Measurements from ENCODE around the gene ANKRD55. TPM values are rescaled to one million over a fixed set of nuclear protein-coding genes. Genes with fewer than 3 reads are reported as not detected.

The ANKRD55 gene
- total RNA-seq, 2 experiments from 2014 or later: not detected

DNA sequence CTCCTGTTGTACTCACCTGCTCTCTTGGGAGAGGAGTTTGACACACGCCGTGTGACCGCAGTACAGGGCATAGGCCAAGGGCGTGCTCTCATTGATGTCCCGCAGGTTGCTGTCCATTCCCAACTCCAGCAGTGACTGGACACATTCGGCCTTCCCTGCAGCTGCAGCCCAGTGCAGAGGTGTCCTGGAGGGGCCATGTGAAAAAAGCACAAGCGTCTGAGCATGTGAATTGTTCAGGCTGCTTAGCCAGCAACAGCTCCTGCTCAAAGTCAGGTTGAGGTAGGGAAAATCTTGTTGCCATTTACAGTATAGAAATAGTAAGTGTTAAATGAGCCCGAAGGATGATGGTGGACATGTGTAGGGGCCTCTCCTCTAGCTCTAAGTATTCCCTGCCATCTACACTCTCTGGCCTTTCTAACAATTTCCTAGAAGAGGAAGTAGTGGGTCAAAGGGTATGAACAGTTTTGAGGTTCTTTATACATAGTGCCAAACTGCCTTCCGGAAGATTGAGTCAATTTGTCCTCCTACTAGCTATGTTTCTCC lies 116.5 kb downstream of the ANKRD55 start:
- DNase-seq (ENCODE audit: low spot score): no peak
- no TSS peak for BruUV-seq (replicated peaks)
- intact Hi-C loops (cut with micrococcal nuclease; ENCODE audit: unreplicated experiment): no loop called here
- ChIA-PET CTCF (ENCODE audit: unreplicated experiment) (no interaction called here), POLR2A (no interaction called here)
- Histone ChIP-seq H4K20me1 (ENCODE audit: insufficient read depth, low read length) (no peaks in the 10 kb centered on the region), H3K4me2 (ENCODE audit: low read length) (no peak overlapping the region), H3K9me3 (ENCODE audit: low read length) (no peaks in the 10 kb centered on the region), H3K36me3 (ENCODE audit: insufficient read depth, low read length) (no peaks in the 10 kb centered on the region), H3K27ac (ENCODE audit: low read depth, low read length, poor library complexity, severe bottlenecking) (no peak overlapping the region), H3K79me2 (ENCODE audit: insufficient read depth, low read depth, low read length) (no peaks in the 10 kb centered on the region), H3K4me1 (ENCODE audit: insufficient read depth, low read length, poor library complexity, severe bottlenecking) (no peaks in the 10 kb centered on the region), H3K9me2 (ENCODE audit: insufficient read depth, low read length) (no peaks in the 10 kb centered on the region), H2AFZ (ENCODE audit: low read length) (no peak overlapping the region), H3K4me3 (ENCODE audit: low read depth, low read length, poor library complexity, severe bottlenecking) (no peak overlapping the region)
- TF ChIP-seq EZH2phosphoT487 (IDR thresholded peaks at IDR 0.05; ENCODE audit: borderline replicate concordance, low read depth, low read length): no peak
- TF ChIP-seq, protein P1, sequence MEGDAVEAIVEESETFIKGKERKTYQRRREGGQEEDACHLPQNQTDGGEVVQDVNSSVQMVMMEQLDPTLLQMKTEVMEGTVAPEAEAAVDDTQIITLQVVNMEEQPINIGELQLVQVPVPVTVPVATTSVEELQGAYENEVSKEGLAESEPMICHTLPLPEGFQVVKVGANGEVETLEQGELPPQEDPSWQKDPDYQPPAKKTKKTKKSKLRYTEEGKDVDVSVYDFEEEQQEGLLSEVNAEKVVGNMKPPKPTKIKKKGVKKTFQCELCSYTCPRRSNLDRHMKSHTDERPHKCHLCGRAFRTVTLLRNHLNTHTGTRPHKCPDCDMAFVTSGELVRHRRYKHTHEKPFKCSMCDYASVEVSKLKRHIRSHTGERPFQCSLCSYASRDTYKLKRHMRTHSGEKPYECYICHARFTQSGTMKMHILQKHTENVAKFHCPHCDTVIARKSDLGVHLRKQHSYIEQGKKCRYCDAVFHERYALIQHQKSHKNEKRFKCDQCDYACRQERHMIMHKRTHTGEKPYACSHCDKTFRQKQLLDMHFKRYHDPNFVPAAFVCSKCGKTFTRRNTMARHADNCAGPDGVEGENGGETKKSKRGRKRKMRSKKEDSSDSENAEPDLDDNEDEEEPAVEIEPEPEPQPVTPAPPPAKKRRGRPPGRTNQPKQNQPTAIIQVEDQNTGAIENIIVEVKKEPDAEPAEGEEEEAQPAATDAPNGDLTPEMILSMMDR (conservative IDR thresholded peaks at IDR 0.05; ENCODE audit: low read length): no peak

DNA sequence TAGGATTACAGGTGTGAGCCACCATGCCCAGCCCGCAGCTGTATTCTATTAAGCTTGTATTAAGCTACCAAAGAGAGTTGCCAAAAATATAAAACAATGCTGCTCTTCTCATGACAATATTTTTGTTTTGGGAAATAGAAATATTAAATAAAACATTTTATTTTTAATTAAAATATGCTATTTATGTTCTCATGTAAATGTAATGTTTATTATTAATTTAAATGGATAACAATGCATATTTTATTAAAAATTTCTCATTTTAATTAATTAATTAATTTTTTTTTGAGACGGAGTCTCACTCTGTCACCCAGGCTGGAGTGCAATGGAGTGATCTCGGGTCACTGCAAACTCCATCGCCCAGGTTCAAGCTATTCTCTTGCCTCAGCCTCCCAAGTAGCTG lies 117.5 kb downstream of the ANKRD55 start:
- Histone ChIP-seq H3K9me2 (ENCODE audit: insufficient read depth, low read length) (no peaks in the 10 kb centered on the region), H2AFZ (ENCODE audit: low read length) (no peak overlapping the region), H3K79me2 (ENCODE audit: insufficient read depth, low read depth, low read length) (no peaks in the 10 kb centered on the region), H3K4me1 (ENCODE audit: insufficient read depth, low read length, poor library complexity, severe bottlenecking) (no peaks in the 10 kb centered on the region), H3K27ac (ENCODE audit: low read depth, low read length, poor library complexity, severe bottlenecking) (no peak overlapping the region), H3K4me3 (ENCODE audit: low read depth, low read length, poor library complexity, severe bottlenecking) (no peak overlapping the region), H3K9me3 (ENCODE audit: low read length) (no peaks in the 10 kb centered on the region), H4K20me1 (ENCODE audit: insufficient read depth, low read length) (no peaks in the 10 kb centered on the region), H3K4me2 (ENCODE audit: low read length) (no peak overlapping the region), H3K36me3 (ENCODE audit: insufficient read depth, low read length) (no peaks in the 10 kb centered on the region)
- DNase-seq (ENCODE audit: low spot score): no peak
- ChIA-PET CTCF (ENCODE audit: unreplicated experiment) (no interaction called here), POLR2A (interaction anchor here (0.8 kb wide), 1 partner anchor 11 kb away, joined by 3 read pairs; no protein-coding TSS in a partner anchor)
- TF ChIP-seq, protein P1 (conservative IDR thresholded peaks at IDR 0.05; ENCODE audit: low read length): no peak
- TF ChIP-seq EZH2phosphoT487 (IDR thresholded peaks at IDR 0.05; ENCODE audit: borderline replicate concordance, low read depth, low read length): no peak
- intact Hi-C loops (cut with micrococcal nuclease; ENCODE audit: unreplicated experiment): no loop called here
- BruUV-seq (replicated peaks): no TSS peak

DNA sequence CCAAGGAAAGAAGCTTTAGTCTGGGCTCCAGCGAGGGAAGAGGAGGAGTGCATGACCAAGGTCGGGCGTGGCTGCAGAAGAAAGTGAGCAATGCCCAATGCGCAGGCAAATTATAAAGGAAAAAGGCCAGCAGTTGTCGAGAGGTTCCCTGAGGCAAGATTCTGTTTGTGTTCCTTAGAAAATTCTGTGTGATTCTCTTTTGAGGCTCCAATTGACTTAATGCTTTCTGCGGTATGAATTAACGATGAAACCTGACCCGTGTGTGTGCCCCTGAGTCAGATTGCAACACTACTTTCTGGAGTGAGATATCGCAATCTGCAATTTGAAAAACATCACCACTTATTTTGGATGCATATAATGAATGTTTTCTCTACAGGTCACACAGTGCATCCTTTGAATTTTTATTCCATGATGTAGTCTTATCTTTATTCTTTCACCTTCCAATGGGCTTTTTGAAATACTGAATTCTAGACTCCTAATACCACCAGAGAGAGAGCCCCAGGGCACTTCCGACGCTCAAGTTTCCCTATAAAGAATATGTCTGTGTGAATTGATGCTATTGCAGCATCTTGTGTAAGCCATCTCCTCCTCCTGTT lies 120.5 kb downstream of the ANKRD55 start:
- no TSS peak for BruUV-seq (replicated peaks)
- intact Hi-C loops (cut with micrococcal nuclease; ENCODE audit: unreplicated experiment): no loop called here
- no peak overlapping the region for H2AFZ ChIP-seq (ENCODE audit: low read length)
- H3K9me2 ChIP-seq (ENCODE audit: insufficient read depth, low read length): no peaks in the 10 kb centered on the region
- no peak overlapping the region for H3K27ac ChIP-seq (ENCODE audit: low read depth, low read length, poor library complexity, severe bottlenecking)
- no peak for DNase-seq (ENCODE audit: low spot score)
- H3K36me3 ChIP-seq (ENCODE audit: insufficient read depth, low read length): no peaks in the 10 kb centered on the region
- no peak overlapping the region for H3K4me2 ChIP-seq (ENCODE audit: low read length)
- no peaks in the 10 kb centered on the region for H3K4me1 ChIP-seq (ENCODE audit: insufficient read depth, low read length, poor library complexity, severe bottlenecking)
- TF ChIP-seq, protein P1 (conservative IDR thresholded peaks at IDR 0.05; ENCODE audit: low read length): no peak
- no peak for TF ChIP-seq EZH2phosphoT487 (IDR thresholded peaks at IDR 0.05; ENCODE audit: borderline replicate concordance, low read depth, low read length)
- H3K4me3 ChIP-seq (ENCODE audit: low read depth, low read length, poor library complexity, severe bottlenecking): no peak overlapping the region
- H3K79me2 ChIP-seq (ENCODE audit: insufficient read depth, low read depth, low read length): no peaks in the 10 kb centered on the region
- no peaks in the 10 kb centered on the region for H3K9me3 ChIP-seq (ENCODE audit: low read length)
- ChIA-PET POLR2A (no interaction called here), CTCF (ENCODE audit: unreplicated experiment) (no interaction called here)
- H4K20me1 ChIP-seq (ENCODE audit: insufficient read depth, low read length): no peaks in the 10 kb centered on the region
